Body of pancreas (tissue), 4 donors: ENCODE results near the gene RFPL3.

Experiments used
- CTCF ChIP-seq, 7 experiments: fragments of 450-650 bp in 4 of 7; fragments of 200-600 bp in 3 of 7; sonication (generic) in 3 of 7; IDR thresholded peaks; one replicate each; pipeline ENCODE4 v1.5.1; 2016 to 2019; ENCODE audit warnings: antibody characterized with exemption in 7 of 7
- POLR2A ChIP-seq, 3 donors: fragments of 450-650 bp; IDR thresholded peaks; one replicate each; pipeline ENCODE4 v1.6.1; 2016; ENCODE audit warnings: antibody characterized with exemption in 3 of 3, mild to moderate bottlenecking in 2 of 3

- TF ChIP-seq CTCF (IDR thresholded peaks at IDR 0.05), result no peak
- TF ChIP-seq POLR2A (IDR thresholded peaks at IDR 0.05), result no peak
These were observed 39.3 kb upstream of the RFPL3 start for GRCh38 chr22:32318361-32318760.
